ENCODE measurements around the gene VWA5B1.

VWA5B1 gene

DNA sequence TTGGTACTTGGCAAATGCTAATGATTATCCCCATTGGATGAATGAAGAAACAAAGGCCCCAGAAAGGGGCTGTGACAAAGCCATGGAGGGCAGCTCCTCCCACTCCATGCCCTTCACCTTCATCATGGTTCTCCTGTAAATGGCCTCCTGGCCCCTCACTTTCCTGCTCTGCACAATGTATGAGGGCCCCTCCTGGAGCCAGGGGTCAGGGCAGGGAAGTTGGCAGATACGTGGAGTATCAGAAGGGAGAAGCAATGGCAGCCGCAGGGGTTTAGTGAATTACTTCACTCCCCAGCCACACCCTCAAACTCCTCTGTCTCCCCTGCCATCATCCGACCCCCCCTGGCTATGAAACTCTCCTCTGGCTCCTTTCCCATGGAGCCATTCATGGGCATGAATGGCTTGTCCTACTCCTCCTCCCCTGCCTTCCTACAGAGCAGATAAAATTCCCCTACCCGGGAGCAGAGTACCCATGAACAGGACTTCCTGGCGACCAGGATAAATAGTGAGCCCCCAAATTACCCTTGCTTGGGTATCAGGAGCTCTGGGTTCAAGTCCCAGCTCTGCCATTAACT lies 109.0 kb downstream of the VWA5B1 start:
- no peak for FAIRE-seq

GRCh38 chr1:20400341-20401177 lies 109.9 kb downstream of the VWA5B1 start:
- no peak for FAIRE-seq

DNA sequence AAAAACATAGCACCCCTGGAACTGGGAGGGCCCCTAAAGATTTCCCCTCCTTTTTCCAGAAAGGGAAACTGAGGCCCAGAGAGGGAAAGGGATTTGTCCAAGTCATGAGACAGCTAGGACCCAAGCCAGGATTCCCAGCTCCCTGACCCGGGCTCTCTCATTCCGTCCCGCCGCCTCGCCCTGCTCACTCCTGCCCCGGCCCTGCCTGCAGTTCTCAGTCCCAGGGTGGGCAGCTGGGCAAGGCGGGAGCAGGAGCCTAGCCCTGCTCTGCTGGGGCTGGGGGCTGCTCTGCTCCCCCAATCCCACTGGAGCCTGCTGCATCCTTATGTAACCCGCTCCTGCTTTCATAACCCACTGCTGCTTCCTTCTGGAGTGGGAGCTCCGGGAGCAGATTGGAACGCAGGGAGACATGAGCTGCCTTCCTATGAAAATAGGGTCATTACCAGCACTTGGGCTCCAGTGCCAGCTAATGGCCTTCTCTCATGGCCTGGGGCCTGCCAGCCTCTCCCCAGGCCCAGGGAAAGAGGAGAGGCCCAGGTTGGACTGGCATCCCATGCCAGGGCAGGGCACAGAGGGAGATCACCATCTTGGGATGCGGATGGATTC lies 110.8 kb downstream of the VWA5B1 start:
- no peak for FAIRE-seq

DNA sequence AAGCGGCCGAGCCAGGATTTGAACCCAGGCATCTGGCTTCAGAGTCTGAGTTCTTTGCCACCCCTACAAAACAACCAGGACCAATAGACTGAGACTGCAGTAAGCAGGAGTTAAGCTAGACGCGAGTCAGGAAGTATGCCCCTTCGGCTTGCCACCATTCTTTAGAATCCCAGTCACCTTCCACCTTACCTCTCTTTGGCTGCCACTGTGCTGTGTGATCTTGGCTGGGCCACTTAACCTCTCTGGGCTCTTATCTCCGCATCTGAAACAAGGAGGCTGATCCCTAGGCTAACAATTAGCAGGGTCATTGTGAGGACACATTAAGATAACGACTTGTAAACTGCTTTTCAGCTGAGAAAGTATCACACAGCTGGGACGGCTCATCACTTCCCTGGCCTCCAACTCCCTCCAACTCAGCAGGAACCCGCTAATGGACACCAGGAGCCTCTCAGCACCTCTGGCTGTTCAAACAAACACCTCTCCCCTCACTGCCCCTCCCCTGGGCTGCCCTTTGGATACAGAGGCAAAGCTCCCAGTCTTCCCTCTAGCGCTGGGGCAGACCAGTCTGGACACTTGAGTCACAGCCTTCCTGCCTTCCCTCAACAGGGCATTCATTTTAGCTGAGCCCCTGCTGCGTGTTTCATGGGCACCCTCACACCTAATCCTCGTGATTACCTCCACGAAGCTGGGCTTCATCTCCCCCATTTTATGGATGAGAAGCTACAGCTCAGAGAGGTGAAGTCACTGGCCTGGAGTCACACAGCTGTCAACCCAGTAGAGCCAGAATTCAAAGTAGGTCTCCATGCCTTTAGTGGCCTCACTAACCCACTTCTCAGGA lies 112.1 kb downstream of the VWA5B1 start:
- FAIRE-seq = no peak

GRCh38 chr1:20403423-20404145 lies 112.9 kb downstream of the VWA5B1 start:
- no peak for FAIRE-seq

GRCh38 chr1:20404466-20404865 lies 113.8 kb downstream of the VWA5B1 start:
- no peak for FAIRE-seq
